ENCODE results near the gene ASB14.

The ASB14 gene

DNA sequence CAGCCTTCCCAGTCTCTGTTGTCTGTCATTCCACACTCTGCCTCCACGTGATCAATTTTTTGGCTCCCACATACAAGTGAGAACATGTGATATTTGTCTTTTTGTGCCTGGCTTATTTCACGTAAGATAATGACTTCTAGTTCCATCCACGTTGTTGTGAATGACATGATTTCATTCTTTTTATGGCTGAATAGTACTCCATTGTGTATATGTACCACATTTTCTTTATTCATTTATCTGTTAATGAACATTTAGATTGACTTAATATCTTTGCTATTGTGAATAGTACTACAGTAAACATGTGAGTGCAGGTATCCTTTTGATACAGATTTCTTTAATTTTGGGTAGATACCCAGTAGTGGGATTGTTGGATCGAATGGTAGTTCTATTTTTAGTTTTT lies 31.4 kb downstream of the ASB14 start:
- DNase-seq (ENCODE audit: low read depth in 1 of 2, low spot score in 1 of 2), result no peak

DNA sequence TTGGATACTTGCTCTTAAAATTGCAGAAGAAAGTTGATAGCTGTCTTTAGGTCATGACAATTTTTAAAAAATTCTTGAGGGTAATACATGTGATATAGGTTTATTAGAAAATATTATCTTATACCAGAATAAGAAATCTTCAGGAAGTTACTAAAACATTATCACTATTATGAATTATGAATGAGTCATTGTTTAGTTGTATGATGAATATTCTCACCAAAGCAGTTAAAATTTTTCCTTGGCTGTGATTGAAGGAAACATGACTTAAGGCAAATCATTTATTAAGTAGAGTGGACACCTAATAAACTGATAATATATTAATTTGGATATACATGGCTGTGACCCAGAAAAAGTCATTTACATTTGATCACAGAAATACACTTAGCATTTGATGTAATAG lies 34.8 kb downstream of the ASB14 start:
- no peak for DNase-seq (ENCODE audit: low read depth in 1 of 2, low spot score in 1 of 2)

DNA sequence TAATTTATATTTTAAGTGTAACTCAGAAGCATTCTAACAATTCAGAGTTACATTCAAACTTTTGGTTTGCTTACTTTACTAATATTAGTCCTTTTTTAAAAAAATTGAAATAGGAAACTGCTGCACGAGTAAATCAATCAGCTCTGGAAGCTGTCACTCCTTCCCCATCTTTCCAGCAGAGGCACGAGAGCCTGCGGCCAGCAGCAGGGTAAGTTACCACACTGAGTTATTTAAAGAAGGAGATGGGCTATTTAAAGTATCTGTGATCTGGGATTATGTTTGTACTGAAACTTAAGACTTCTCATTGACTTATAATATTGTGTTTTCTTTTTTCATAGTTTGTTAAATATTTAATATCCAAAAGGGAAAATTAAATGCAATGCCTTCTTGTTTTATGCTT lies 35.6 kb downstream of the ASB14 start:
- no peak for DNase-seq (ENCODE audit: low read depth in 1 of 2, low spot score in 1 of 2)

DNA sequence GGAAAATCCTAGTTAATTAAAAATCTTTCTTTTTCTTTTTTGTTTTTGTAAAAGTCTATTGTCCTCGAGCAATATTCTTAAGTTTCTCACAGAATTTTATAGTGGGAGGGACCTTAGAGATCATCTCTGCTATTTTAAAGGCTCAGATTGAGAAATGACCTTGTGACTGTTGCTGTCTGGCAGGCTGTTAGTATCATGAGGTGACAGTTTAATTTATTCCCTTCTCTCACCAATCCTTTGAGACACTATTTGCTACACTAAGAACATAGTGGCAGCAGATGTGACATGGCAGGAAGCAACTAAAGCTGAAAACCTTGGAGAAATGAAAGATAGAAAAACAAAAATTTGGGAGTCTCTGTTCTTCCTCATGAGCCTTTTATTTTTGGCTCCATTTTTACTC lies 40.1 kb downstream of the ASB14 start:
- DNase-seq (ENCODE audit: low read depth in 1 of 2, low spot score in 1 of 2), result no peak

DNA sequence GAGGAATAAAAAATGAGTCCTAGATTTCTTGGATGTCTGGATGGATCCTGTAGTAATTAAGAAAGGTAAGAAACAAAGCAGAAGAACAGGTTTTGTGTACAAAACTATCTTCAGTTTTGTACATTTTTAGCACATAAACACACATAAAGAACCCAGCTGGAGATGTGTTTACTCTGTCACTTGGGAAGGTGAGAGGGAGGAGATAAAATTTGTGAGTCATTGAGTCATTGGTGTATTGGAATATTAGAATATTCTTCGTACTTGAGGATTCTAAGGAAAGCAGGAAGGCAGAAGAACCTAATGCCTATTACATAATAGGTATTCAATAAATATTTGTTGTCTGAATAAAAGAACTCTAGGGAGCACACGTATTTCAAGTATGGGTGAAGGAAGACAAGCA lies 47.5 kb downstream of the ASB14 start:
- DNase-seq (ENCODE audit: low read depth in 1 of 2, low spot score in 1 of 2), result no peak

DNA sequence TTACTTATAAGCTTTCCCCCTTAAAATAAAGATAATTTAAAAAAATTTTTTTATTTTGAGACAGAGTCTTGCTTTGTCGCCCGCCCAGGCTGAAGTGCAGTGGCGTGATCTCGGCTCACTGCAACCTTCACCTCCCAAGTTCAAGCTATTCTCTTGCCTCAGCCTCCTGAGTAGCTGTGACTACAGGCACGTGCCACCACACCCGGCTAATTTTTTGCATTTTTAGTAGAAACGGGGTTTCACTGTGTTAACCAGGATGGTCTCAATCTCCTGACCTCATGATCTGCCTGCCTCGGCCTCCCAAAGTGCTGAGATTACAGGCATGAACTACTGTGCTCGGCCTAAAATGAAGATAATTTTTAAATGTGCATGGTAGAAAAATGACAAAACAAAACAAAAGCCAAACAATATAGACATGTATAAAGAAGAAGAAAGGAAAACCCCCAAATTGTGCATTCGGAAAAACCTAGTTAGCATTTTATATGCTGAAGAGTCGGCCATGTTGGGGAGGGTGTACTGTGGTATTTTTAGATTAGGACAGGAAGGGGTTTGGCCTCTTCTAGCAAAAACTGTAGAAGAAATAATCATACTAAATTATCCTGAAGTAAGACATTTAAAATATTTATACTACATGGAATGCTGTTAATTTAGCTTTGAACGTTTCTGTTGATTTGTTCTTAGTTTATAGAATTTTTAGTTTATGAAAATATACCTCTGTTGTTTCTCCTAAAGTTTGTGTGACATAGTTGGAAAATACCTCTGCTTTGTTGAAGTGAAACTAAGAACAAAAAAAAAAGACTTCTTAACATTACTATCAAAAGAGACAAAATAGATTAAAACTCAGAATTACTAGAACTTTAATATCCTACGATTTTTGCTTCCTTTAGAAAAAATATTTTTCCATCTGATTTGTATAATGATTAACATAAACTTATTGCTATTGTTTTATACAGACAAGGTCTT lies 57.6 kb downstream of the ASB14 start:
- DNase-seq (ENCODE audit: low read depth in 1 of 2, low spot score in 1 of 2), result no peak

DNA sequence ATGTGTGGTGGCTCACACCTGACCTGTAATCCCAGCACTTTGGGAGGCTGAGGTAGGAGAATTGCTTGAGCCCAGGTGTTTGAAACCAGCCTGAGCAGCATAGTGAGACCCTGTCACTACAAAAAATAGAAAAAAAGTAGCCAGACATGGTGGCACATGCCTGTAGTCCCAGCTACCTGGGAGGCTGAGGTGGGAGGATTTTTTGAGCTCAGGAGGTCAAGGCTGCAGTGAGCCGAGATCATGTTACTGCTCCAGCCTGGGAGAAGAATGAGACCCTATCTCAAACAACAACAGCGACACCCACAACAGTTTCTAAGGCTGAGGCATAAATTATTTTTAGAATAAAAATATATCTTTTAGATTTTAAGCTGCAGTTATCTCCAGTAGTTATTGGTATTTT lies 58.7 kb downstream of the ASB14 start:
- DNase-seq (ENCODE audit: low read depth in 1 of 2, low spot score in 1 of 2), result no peak

DNA sequence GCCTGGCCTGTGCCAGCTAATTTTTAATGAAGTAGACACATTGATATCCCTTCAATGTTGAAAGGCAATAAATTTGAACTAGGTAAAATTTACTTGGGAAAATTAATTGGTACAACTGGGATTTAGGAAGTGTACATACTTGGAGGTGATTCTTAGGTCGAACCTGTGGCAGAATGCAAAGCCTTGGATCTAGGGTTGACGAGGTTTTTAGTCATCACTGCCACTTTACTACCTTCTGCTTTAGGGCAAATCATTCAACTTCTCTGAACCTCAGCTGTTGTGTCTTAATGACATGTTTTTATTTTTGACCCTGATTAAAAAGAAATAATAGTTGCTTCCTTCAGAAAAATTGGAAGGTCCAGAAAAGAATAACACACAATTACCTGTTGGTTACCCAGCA lies 62.5 kb downstream of the ASB14 start:
- DNase-seq (ENCODE audit: low read depth in 1 of 2, low spot score in 1 of 2), result no peak

DNA sequence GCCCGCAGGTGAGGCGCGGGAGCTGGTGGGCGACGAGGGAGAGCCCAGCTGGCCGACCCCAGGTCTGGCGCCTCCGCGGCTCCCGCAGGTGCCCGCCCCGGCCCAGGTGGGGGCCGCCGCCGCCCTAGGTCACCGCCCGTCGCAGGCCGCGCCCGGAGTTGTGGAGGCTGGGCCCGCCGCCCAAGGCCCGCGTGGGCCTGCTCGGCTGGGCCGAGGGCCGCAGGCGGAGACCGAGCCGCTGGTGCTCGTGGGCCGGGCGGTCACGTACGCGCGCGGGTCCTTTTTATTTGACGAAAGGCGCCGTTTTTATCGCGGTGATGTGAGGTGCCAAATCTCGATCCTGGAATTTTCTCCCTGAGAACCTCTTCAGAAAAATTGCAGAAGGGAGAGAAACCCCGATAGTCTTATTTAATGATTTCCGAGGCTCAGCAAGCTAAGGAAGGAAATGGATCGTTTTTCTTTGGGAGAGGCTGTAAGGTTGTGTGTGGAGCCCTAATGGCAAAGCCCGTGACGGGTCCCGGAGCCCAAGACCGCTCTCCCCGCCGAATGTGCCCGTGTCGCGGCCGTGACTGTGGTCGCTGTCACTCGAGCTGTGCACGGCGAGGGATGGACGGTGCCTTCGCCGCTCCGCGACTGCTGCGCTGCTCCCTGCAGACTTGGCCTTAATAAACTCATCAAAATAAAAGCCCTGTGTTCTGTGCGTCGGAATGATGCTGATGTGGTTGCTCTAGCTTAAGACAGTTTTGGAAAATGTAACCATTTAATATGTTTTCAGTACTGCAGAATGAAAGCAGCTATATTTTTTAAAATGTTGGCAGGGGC lies 64.3 kb downstream of the ASB14 start:
- DNase-seq (ENCODE audit: low read depth in 1 of 2, low spot score in 1 of 2), result peak; percentile 8 to 15

DNA sequence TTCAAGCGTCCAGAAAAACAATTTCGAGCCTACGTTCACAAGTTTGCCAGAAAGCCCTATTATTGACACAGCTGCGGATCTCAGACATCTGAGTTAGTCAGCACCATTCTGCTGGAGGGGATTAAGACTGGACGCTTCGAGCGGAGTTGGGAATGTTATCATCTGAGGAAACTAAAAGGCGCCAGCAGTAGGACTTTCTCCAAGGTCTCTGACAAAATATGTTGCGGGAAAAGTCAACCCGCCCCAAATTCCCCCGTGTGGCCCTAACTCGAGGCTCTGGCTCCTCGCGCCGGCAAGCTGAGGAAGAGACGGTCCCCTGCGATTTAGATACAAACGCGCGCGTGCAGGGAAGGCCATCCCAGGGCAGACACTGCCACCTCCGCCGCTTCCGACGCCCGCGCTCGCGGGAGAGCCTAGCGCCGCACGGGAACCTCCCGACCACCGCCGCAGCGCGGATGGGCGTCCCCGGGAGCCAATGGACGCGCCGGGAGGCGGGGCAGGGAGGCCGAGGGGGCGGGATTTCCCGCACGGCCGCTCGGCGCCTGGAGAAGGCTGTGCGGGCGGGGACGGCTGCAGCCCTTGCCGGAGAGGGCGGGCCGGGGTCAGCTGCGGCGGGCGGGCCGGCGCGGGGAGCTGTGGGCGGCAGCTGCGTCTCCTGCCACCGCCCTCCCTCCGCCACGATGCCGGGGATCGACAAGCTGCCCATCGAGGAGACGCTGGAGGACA lies 65.1 kb downstream of the ASB14 start, which contains the start of gene APPL1:
Gene APPL1 (plus strand): TSS at position 526 of the 726 bp plus-strand sequence. CDS start 155 bp downstream, at position 681.
- peak; percentile 69 to 81 for DNase-seq (ENCODE audit: low read depth in 1 of 2, low spot score in 1 of 2)

DNA sequence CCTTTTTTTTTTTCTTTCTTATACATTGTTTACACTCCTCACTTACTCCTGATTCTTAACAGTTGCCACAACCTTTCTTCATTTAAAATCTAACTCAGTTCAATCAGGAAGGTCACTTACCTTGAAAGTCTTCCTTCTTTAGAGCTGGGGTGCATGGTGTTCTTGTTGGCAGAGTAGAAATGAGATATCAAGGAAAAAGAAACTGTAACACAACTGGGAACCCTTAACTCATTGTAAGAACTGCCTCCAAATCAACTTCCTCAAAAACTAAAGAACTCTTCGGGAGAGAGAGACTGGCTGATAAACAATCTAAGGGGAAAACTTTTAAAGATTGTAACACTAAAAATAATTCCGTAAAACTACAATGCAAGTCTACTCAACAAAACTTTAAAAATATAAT lies 66.3 kb downstream of the ASB14 start:
- no peak for DNase-seq (ENCODE audit: low read depth in 1 of 2, low spot score in 1 of 2)

DNA sequence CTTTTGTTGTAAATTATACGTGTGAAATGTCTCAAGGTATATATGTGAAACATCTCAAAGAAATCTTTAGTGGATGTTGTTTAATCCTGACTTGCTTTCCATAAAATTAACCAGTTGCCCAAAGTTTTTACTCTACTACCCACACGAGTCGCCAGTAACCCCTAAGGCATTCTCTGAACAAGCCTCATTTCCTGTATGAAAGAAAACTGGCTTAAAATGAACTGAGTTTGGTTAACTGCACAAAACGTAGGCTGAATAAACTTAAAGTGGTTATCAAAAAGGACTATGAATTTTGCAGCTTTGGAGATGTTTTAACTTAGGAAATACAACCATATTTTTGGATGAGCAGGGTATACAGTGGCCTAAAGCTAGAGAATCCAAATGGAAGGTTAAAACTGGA lies 67.6 kb downstream of the ASB14 start:
- no peak for DNase-seq (ENCODE audit: low read depth in 1 of 2, low spot score in 1 of 2)

DNA sequence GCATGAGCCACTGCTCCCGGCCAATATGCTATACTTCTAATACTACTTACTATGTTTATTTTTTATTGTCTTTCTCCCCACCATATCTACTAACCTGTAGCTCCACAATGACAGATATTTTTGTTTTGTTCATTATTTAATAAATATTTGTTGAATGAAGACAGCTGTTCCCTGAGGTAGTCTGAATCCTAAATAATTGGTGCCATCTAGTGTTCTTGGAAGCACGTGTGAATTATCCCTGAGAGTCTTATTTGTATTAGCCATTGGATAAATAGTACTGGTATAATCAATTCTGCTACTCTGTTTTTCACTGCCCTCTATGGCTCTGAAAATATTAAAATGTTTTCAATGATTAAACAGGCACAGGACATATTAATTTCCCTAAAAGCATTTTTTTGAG lies 70.6 kb downstream of the ASB14 start:
- DNase-seq (ENCODE audit: low read depth in 1 of 2, low spot score in 1 of 2), result no peak
